ENCODE measurements around the gene TULP1. TPM values are rescaled to one million over a fixed set of nuclear protein-coding genes. Genes with fewer than 3 reads are reported as not detected.

TULP1 gene
- total and polyA plus RNA-seq, 2 of the 13 experiments (the other 11 are each of a cell fraction or from before 2014, with no cell fraction given): not detected

DNA sequence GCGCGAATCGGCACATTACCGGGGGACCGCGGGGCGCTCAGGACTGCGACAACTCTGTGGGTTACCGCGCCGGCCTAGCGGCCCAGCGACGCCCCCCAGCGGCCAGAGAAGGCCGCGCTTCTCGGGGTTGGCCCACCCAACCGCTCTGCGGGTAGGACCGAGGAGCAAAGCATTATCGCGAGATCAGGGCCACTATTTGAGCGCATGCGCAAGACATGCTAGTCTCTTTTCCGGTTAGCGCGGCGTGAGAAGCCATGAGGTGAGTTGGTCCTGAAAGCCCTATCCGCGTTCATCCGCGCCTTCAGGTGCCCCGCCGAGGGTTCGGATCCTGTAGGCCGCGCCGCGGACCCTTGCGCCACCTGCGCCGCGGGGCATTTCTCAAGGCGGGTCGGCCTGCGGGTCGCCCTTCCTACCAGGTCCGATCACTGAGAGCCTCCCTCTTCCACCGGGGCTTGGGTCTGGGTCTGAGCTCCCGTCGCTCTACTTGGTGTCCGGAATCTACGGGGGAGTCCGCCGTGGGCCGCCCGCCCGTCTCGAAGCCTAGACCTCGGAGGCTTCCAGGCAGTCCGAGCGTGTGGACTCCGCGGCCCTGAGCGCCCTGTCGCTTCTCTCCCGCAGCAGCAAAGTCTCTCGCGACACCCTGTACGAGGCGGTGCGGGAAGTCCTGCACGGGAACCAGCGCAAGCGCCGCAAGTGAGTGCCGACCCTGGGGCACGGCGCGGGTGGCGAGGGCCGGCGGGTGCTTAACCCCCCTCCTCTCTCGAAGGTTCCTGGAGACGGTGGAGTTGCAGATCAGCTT lies 44.3 kb downstream of the TULP1 start, which contains the start of gene RPL10A (continued):
- TF ChIP-seq, protein P1, sequence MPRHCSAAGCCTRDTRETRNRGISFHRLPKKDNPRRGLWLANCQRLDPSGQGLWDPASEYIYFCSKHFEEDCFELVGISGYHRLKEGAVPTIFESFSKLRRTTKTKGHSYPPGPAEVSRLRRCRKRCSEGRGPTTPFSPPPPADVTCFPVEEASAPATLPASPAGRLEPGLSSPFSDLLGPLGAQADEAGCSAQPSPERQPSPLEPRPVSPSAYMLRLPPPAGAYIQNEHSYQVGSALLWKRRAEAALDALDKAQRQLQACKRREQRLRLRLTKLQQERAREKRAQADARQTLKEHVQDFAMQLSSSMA (CRISPR knock-in tag; IDR thresholded peaks at IDR 0.05): peak; percentile 97
- peak; percentile 88 for TF ChIP-seq DNMT1 (CRISPR knock-in tag; IDR thresholded peaks at IDR 0.05)
- no peak for TF ChIP-seq ZKSCAN5 (CRISPR knock-in tag; IDR thresholded peaks at IDR 0.05)
- no peak for TF ChIP-seq SRSF4 (IDR thresholded peaks at IDR 0.05; ENCODE audit: low read depth, low read length, poor library complexity, severe bottlenecking)
- peak; percentile 92; the same call in 1 of the 2 replicates for TF ChIP-seq ZNF569 (CRISPR knock-in tag; IDR thresholded peaks at IDR 0.05; ENCODE audit: borderline replicate concordance)
- peak; percentile 90; the same call in 1 of the 2 replicates for TF ChIP-seq TBX2 (CRISPR knock-in tag; IDR thresholded peaks at IDR 0.05; ENCODE audit: borderline replicate concordance)
- TF ChIP-seq, protein P2, sequence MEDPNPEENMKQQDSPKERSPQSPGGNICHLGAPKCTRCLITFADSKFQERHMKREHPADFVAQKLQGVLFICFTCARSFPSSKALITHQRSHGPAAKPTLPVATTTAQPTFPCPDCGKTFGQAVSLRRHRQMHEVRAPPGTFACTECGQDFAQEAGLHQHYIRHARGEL (CRISPR knock-in tag; IDR thresholded peaks at IDR 0.05): peak; percentile 83; the same call in 1 of the 2 replicates
- TF ChIP-seq ZKSCAN1 (IDR thresholded peaks at IDR 0.05; ENCODE audit: low read length): 0 out of 2 replicates have a peak, but pooled peaks have one; percentile 15
- TF ChIP-seq, protein P3, sequence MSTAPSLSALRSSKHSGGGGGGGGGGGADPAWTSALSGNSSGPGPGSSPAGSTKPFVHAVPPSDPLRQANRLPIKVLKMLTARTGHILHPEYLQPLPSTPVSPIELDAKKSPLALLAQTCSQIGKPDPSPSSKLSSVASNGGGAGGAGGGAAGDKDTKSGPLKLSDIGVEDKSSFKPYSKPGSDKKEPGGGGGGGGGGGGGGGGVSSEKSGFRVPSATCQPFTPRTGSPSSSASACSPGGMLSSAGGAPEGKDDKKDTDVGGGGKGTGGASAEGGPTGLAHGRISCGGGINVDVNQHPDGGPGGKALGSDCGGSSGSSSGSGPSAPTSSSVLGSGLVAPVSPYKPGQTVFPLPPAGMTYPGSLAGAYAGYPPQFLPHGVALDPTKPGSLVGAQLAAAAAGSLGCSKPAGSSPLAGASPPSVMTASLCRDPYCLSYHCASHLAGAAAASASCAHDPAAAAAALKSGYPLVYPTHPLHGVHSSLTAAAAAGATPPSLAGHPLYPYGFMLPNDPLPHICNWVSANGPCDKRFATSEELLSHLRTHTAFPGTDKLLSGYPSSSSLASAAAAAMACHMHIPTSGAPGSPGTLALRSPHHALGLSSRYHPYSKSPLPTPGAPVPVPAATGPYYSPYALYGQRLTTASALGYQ (CRISPR knock-in tag; IDR thresholded peaks at IDR 0.05): peak; percentile 79
- peak; percentile 97; the same call in 1 of the 2 replicates for TF ChIP-seq STAT6 (CRISPR knock-in tag; IDR thresholded peaks at IDR 0.05; ENCODE audit: borderline replicate concordance)
- TF ChIP-seq, protein P4, sequence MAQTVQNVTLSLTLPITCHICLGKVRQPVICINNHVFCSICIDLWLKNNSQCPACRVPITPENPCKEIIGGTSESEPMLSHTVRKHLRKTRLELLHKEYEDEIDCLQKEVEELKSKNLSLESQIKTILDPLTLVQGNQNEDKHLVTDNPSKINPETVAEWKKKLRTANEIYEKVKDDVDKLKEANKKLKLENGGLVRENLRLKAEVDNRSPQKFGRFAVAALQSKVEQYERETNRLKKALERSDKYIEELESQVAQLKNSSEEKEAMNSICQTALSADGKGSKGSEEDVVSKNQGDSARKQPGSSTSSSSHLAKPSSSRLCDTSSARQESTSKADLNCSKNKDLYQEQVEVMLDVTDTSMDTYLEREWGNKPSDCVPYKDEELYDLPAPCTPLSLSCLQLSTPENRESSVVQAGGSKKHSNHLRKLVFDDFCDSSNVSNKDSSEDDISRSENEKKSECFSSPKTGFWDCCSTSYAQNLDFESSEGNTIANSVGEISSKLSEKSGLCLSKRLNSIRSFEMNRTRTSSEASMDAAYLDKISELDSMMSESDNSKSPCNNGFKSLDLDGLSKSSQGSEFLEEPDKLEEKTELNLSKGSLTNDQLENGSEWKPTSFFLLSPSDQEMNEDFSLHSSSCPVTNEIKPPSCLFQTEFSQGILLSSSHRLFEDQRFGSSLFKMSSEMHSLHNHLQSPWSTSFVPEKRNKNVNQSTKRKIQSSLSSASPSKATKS (CRISPR knock-in tag; IDR thresholded peaks at IDR 0.05): peak; percentile 84; the same call in 1 of the 2 replicates
- TF ChIP-seq ZNF574 (CRISPR knock-in tag; IDR thresholded peaks at IDR 0.05): peak; percentile 91
- TF ChIP-seq HMG20B (CRISPR knock-in tag; conservative IDR thresholded peaks at IDR 0.05): peak; percentile 67
- peak; percentile 99 for TF ChIP-seq XRCC5 (optimal IDR thresholded peaks at IDR 0.05; ENCODE audit: low read length)
